ENCODE measurements around the gene CCL5.

Gene CCL5

GRCh38 chr17:35825206-35825605 lies 55.0 kb downstream of the CCL5 start:
- no peak overlapping the region for H3K9ac ChIP-seq (ENCODE audit: insufficient read length)
- no peak overlapping the region for H3K4me3 ChIP-seq
- H3K27ac ChIP-seq = no peak overlapping the region
- TF ChIP-seq POLR2AphosphoS5 (IDR thresholded peaks at IDR 0.05; ENCODE audit: borderline replicate concordance, low read depth, low read length) (no peak), FOXP2 (optimal IDR thresholded peaks at IDR 0.05; ENCODE audit: control extremely low read depth, extremely low read length, insufficient read depth) (no peak), EZH2 (IDR thresholded peaks at IDR 0.05) (no peak)
- no peak for DNase-seq (ENCODE audit: low read depth, low spot score)
- peaks cover 90% of the 10 kb centered on the region for H3K36me3 ChIP-seq (ENCODE audit: insufficient read depth, low read length)
- H3K9me3 ChIP-seq (ENCODE audit: low read depth, low read length) = no peaks in the 10 kb centered on the region

Data from SK-N-MC (cell line).